Mesenchymal stem cell (in vitro differentiated cells and primary cell): Measurements from ENCODE around the gene TSPAN3.

Source experiments
- DNase-seq: peaks from one replicate; pipeline ENCODE4 v3.0.0-alpha.2; 2013
- H2AFZ ChIP-seq: one replicate; pipeline ENCODE4 v1.6.1; 2013; ENCODE audit warnings: low read depth, mild to moderate bottlenecking, control low read depth, inconsistent platforms, low read length, moderate library complexity
- H2AK5ac ChIP-seq: 2 replicates; pipeline ENCODE4 v1.6.1; 2013; ENCODE audit warnings: low read length, moderate library complexity, mild to moderate bottlenecking, inconsistent platforms; ENCODE audit not compliant: severe bottlenecking
- H2BK120ac ChIP-seq: one replicate; pipeline ENCODE4 v1.6.1; 2013; ENCODE audit warnings: low read depth, mild to moderate bottlenecking, inconsistent platforms, low read length, moderate library complexity
- H2BK12ac ChIP-seq, 2 experiments: one replicate each; pipeline ENCODE4 v1.6.1; 2013; ENCODE audit warnings: inconsistent platforms in 2 of 2, low read length in 2 of 2, mild to moderate bottlenecking in 2 of 2, moderate library complexity in 2 of 2, control low read depth in 1 of 2
- H2BK15ac ChIP-seq: one replicate; pipeline ENCODE4 v1.6.1; 2013; ENCODE audit warnings: mild to moderate bottlenecking, low read depth, inconsistent platforms; ENCODE audit not compliant: poor library complexity, severe bottlenecking
- H2BK5ac ChIP-seq: 2 replicates; pipeline ENCODE4 v1.6.1; 2013; ENCODE audit warnings: low read depth, mild to moderate bottlenecking, low read length, control low read depth, inconsistent platforms; ENCODE audit not compliant: poor library complexity, severe bottlenecking
- H3K14ac ChIP-seq, 2 experiments: one replicate each; pipeline ENCODE4 v1.6.1; 2013; ENCODE audit warnings: inconsistent platforms in 2 of 2, low read length in 2 of 2, control low read depth in 1 of 2, mild to moderate bottlenecking in 1 of 2, moderate library complexity in 1 of 2
- H3K18ac ChIP-seq, 2 experiments: one replicate each; pipeline ENCODE4 v1.6.1; 2013; ENCODE audit warnings: inconsistent platforms in 2 of 2, low read length in 2 of 2, control low read depth in 1 of 2, low read depth in 1 of 2, mild to moderate bottlenecking in 1 of 2
- H3K23ac ChIP-seq, 2 experiments: one replicate each; pipeline ENCODE4 v1.6.1; 2013; ENCODE audit warnings: inconsistent platforms in 2 of 2, low read length in 2 of 2, mild to moderate bottlenecking in 2 of 2, moderate library complexity in 2 of 2, control low read depth in 1 of 2
- H3K27ac ChIP-seq: 2 replicates; pipeline ENCODE4 v1.5.1; 2013; ENCODE audit warnings: mild to moderate bottlenecking, moderate library complexity, low read length, control low read depth, inconsistent platforms; ENCODE audit not compliant: poor library complexity, severe bottlenecking
- H3K27me3 ChIP-seq, 2 experiments: 2 replicates each; pipeline versions ENCODE4 v1.6.1 to v1.7.0; 2013; ENCODE audit warnings: low read length in 2 of 2, mild to moderate bottlenecking in 2 of 2, moderate library complexity in 2 of 2, control low read depth in 1 of 2, inconsistent platforms in 1 of 2; ENCODE audit not compliant: control insufficient read depth in 1 of 2, insufficient read depth in 1 of 2
- H3K36me3 ChIP-seq, 2 experiments: 2 replicates each; pipeline versions ENCODE4 v1.6.1 to v1.7.0; 2013; ENCODE audit warnings: low read length in 2 of 2, control low read depth in 1 of 2, inconsistent platforms in 1 of 2, low read depth in 1 of 2, mild to moderate bottlenecking in 1 of 2; ENCODE audit not compliant: insufficient read depth in 2 of 2, control insufficient read depth in 1 of 2
- H3K4ac ChIP-seq, 2 experiments: one replicate each; pipeline ENCODE4 v1.6.1; 2013; ENCODE audit warnings: inconsistent platforms in 2 of 2, low read length in 2 of 2, mild to moderate bottlenecking in 2 of 2, moderate library complexity in 2 of 2, control low read depth in 1 of 2, low read depth in 1 of 2
- H3K4me1 ChIP-seq: 2 replicates; pipeline ENCODE4 v1.6.1; 2013; ENCODE audit warnings: low read depth, low read length, control low read depth; ENCODE audit not compliant: control insufficient read depth, insufficient read depth
- H3K4me2 ChIP-seq: 2 replicates; pipeline ENCODE4 v1.6.1; 2013; ENCODE audit warnings: low read length, mild to moderate bottlenecking, inconsistent platforms; ENCODE audit not compliant: poor library complexity, severe bottlenecking
- H3K4me3 ChIP-seq, 2 experiments: 2 replicates each; pipeline versions ENCODE4 v1.5.1 to v1.7.0; 2013; ENCODE audit warnings: low read length in 2 of 2, mild to moderate bottlenecking in 2 of 2, control low read depth in 1 of 2, low read depth in 1 of 2; ENCODE audit not compliant: insufficient read depth in 1 of 2
- H3K79me1 ChIP-seq: replicated peaks from 2 replicates; pipeline ENCODE4 v1.6.1; 2013; ENCODE audit warnings: mild to moderate bottlenecking, control low read depth, low read length, inconsistent platforms; ENCODE audit not compliant: poor library complexity, severe bottlenecking
- H3K9ac ChIP-seq: 2 replicates; pipeline ENCODE4 v1.7.0; 2013; ENCODE audit warnings: mild to moderate bottlenecking, low read length, moderate library complexity
- H3K9me3 ChIP-seq: 2 replicates; pipeline ENCODE4 v1.7.0; 2013; ENCODE audit warnings: mild to moderate bottlenecking, low read length; ENCODE audit not compliant: control insufficient read depth
- H4K8ac ChIP-seq: one replicate; pipeline ENCODE4 v1.6.1; 2013; ENCODE audit warnings: inconsistent platforms, mild to moderate bottlenecking, low read length, moderate library complexity
- H4K91ac ChIP-seq: one replicate; pipeline ENCODE4 v1.6.1; 2013; ENCODE audit warnings: mild to moderate bottlenecking, low read length, inconsistent platforms
- WGBS: methylation state at CpG from one replicate; pipeline ENCODE4 v1.1.7; 2013; ENCODE audit warnings: mixed read lengths; 5-methylcytosine and 5-hydroxymethylcytosine counted together

Gene TSPAN3

DNA sequence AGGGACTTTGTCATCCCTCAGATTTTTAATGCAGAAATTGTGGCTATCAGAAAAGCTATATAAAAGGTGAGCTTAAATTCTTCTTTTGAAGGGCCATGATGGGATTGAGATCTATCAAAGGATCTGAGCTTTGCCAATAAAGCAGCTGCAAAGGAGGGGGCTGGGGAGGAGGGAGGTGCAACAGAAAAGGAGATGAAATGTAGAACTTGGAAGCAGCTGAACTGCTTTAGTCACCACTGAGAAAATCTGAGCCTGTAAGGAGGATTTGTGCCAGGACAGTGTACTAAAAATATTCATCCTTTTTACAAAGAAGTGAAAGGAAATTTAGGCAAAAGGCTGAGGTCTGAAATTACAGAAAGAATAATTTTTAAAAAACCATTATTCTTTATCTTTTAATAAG lies 10.4 kb downstream of the TSPAN3 start:
- no peaks in the 10 kb centered on the region for H3K9me3 ChIP-seq
- no peak overlapping the region for H2BK120ac ChIP-seq
- no peak overlapping the region for H3K23ac ChIP-seq
- peak overlapping the region; percentile 82 for H3K9ac ChIP-seq
- no peak overlapping the region for H2BK5ac ChIP-seq
- no peak overlapping the region for H3K14ac ChIP-seq
- H3K79me1 ChIP-seq: peaks cover 12% of the 10 kb centered on the region
- no peak overlapping the region for H4K8ac ChIP-seq
- H3K27me3 ChIP-seq: no peaks in the 10 kb centered on the region
- H2AFZ ChIP-seq: no peak overlapping the region
- no peak overlapping the region for H2BK12ac ChIP-seq
- H4K91ac ChIP-seq: no peak overlapping the region
- no peak overlapping the region for H2AK5ac ChIP-seq
- H2BK15ac ChIP-seq: no peak overlapping the region
- peak overlapping the region in 1 of 2 experiments; percentile 57 for H3K4me3 ChIP-seq
- no peak overlapping the region for H3K27ac ChIP-seq
- no peak overlapping the region for H3K18ac ChIP-seq
- no peak overlapping the region for H3K4ac ChIP-seq
- no peak overlapping the region for H3K4me2 ChIP-seq
- DNase-seq: no peak
- H3K36me3 ChIP-seq: peaks cover 0 to 10% of the 10 kb centered on the region in 2 experiments
- H3K4me1 ChIP-seq: peaks cover 6% of the 10 kb centered on the region

DNA sequence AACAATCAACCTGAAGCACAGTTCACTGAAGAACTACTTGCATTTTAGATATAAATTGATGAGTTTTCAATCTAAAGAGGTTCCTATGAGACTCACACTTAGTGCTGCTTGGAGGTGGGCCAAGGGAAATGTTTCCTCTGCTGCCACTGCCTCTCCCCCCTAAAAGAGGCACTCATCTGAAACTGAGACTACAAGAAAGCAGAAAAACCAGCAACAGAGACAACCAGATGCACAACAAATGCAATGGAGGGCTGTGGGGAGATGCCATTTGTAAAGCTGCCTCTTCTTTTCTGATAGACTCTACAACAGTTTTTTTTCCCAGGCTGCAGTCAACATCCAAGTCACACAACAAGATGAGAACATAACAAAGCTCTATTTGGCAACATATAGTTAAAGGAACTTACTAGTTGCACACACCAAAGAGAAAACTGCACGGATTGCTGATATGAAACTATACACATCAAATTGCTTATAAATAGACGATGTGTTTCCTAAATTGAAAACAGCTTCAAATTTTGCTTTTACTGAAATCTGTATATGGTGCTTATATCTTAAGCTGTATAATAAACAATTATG lies 11.0 kb downstream of the TSPAN3 start:
- H3K27me3 ChIP-seq: no peaks in the 10 kb centered on the region
- no peak overlapping the region for H2BK5ac ChIP-seq
- peak overlapping the region; percentile 14 for H3K4me2 ChIP-seq
- peak overlapping the region; percentile 82 for H3K9ac ChIP-seq
- H2AFZ ChIP-seq: no peak overlapping the region
- H2AK5ac ChIP-seq: no peak overlapping the region
- H3K27ac ChIP-seq: no peak overlapping the region
- no peak overlapping the region for H3K4ac ChIP-seq
- no peak overlapping the region for H2BK15ac ChIP-seq
- H3K9me3 ChIP-seq: no peaks in the 10 kb centered on the region
- no peak overlapping the region for H4K91ac ChIP-seq
- no peak overlapping the region for H3K23ac ChIP-seq
- no peak overlapping the region for H4K8ac ChIP-seq
- no peak overlapping the region for H2BK120ac ChIP-seq
- H3K18ac ChIP-seq: no peak overlapping the region
- DNase-seq: no peak
- H3K14ac ChIP-seq: no peak overlapping the region
- no peak overlapping the region for H2BK12ac ChIP-seq
- H3K4me3 ChIP-seq: peak overlapping the region in 1 of 2 experiments; percentile 57
- peaks cover 0 to 17% of the 10 kb centered on the region in 2 experiments for H3K36me3 ChIP-seq
- WGBS: no CpG with 5 or more reads among the region's 2 CpGs
- peaks cover 13% of the 10 kb centered on the region for H3K79me1 ChIP-seq
- peaks cover 6% of the 10 kb centered on the region for H3K4me1 ChIP-seq

DNA sequence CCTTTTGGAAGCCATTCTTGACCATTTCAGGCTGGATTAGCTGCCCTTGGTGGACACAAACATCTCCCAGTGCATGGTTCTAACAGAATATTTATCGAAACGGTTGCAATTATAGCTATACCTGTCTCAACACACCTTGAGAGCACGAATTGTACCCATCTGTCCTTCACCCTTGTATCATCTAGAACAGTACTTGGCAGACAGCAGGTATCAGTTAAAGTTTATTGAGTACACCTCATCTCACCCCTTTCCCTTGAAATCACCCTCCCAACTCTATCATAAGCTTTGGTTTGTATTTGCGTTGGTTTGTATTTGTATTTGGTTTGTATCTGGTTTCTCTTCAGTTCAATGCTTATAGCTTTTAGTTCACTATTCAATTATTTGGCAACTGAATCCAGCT lies 12.4 kb downstream of the TSPAN3 start:
- no peak overlapping the region for H3K4me3 ChIP-seq
- no peak overlapping the region for H2AK5ac ChIP-seq
- no peak overlapping the region for H3K4me2 ChIP-seq
- H2BK5ac ChIP-seq: no peak overlapping the region
- no peak overlapping the region for H3K23ac ChIP-seq
- DNase-seq: no peak
- H2BK12ac ChIP-seq: no peak overlapping the region
- no peak overlapping the region for H3K27ac ChIP-seq
- peaks cover 6% of the 10 kb centered on the region for H3K4me1 ChIP-seq
- no peak overlapping the region for H4K91ac ChIP-seq
- H3K36me3 ChIP-seq: peaks cover 0 to 28% of the 10 kb centered on the region in 2 experiments
- no peak overlapping the region for H3K18ac ChIP-seq
- H2BK15ac ChIP-seq: no peak overlapping the region
- no peaks in the 10 kb centered on the region for H3K9me3 ChIP-seq
- H3K14ac ChIP-seq: no peak overlapping the region
- no peaks in the 10 kb centered on the region for H3K27me3 ChIP-seq
- H4K8ac ChIP-seq: no peak overlapping the region
- H3K4ac ChIP-seq: no peak overlapping the region
- no peak overlapping the region for H2BK120ac ChIP-seq
- H3K9ac ChIP-seq: no peak overlapping the region
- peaks cover 19% of the 10 kb centered on the region for H3K79me1 ChIP-seq
- 100% methylated on average over 3 of the region's 4 CpGs for WGBS
- no peak overlapping the region for H2AFZ ChIP-seq

DNA sequence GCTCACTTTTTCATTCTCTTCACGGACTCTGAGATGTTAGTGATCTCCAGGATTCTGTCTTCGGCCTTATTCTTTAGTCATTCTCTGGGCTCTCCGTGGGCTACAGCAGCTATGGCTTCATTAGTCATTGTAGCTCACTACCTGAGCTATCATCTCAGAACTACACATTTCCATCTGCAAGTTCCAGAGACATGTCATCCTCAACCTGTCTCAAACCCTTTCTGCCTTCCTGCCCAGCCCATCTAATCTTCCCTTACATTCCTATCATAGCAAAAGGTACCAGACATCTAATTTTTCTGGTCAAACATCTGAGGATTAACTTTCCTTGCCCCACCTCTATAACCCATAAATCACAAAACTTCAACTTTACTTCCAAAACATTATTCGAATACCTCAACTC lies 13.2 kb downstream of the TSPAN3 start:
- H3K79me1 ChIP-seq: peaks cover 23% of the 10 kb centered on the region
- H2BK120ac ChIP-seq: no peak overlapping the region
- H3K9ac ChIP-seq: no peak overlapping the region
- H2AK5ac ChIP-seq: peak overlapping the region; percentile 19
- no peak overlapping the region for H3K4me2 ChIP-seq
- no peak overlapping the region for H3K14ac ChIP-seq
- H3K4ac ChIP-seq: no peak overlapping the region
- no peaks in the 10 kb centered on the region for H3K27me3 ChIP-seq
- no peak overlapping the region for H3K4me3 ChIP-seq
- H4K8ac ChIP-seq: no peak overlapping the region
- H2BK5ac ChIP-seq: no peak overlapping the region
- H3K36me3 ChIP-seq: peaks cover 3 to 33% of the 10 kb centered on the region in 2 experiments
- peaks cover 6% of the 10 kb centered on the region for H3K4me1 ChIP-seq
- H4K91ac ChIP-seq: no peak overlapping the region
- no peak overlapping the region for H3K23ac ChIP-seq
- no peaks in the 10 kb centered on the region for H3K9me3 ChIP-seq
- no peak overlapping the region for H3K18ac ChIP-seq
- H3K27ac ChIP-seq: peak overlapping the region; percentile 4
- no peak overlapping the region for H2BK15ac ChIP-seq
- DNase-seq: no peak
- no peak overlapping the region for H2AFZ ChIP-seq
- 95% methylated on average over 4 of the region's 4 CpGs for WGBS
- no peak overlapping the region for H2BK12ac ChIP-seq
